ENCODE results near the gene SMNDC1.

- no peak for TF ChIP-seq EZH2 (IDR thresholded peaks at IDR 0.05; ENCODE audit: borderline replicate concordance, low read depth, low read length, severe bottlenecking)
- no peak for TF ChIP-seq CTCF (IDR thresholded peaks at IDR 0.05; ENCODE audit: borderline replicate concordance, extremely low read depth, low read length, poor library complexity, severe bottlenecking)
Measured at GRCh38 chr10:110274072-110274627, 30.6 kb downstream of the SMNDC1 start.
